Measurements from ENCODE around the gene DNAJC30. TPM values are rescaled to one million over a fixed set of nuclear protein-coding genes. Genes with fewer than 3 reads are reported as not detected.

Gene DNAJC30
- total and polyA plus RNA-seq, 2 of the 8 experiments (the other 6 are each of a cell fraction or from before 2014, with no cell fraction given): 6.1 to 6.3 TPM

GRCh38 chr7:73645643-73646174 is 37.5 kb downstream of the DNAJC30 start:
- Histone ChIP-seq H3K18ac (ENCODE audit: extremely low read depth, low read length) (no peak overlapping the region), H3K56ac (replicated peaks; ENCODE audit: insufficient read length, low read depth, low read length) (no peak overlapping the region), H3K4me2 (ENCODE audit: insufficient read depth in 1 of 2, low read depth in 2 of 2, low read length in 2 of 2) (no peak overlapping the region), H4K91ac (replicated peaks; ENCODE audit: insufficient read length, low read length) (no peak overlapping the region), H3K14ac (ENCODE audit: insufficient read length) (no peak overlapping the region), H4K8ac (ENCODE audit: extremely low read depth, insufficient read depth, low read length) (no peak overlapping the region; the same call in 1 of the 2 replicates), H3K79me1 (ENCODE audit: low read depth, low read length) (no peaks in the 10 kb centered on the region), H3K79me2 (ENCODE audit: control insufficient read depth in 1 of 2, insufficient read depth in 2 of 2, low read length in 2 of 2) (no peaks in the 10 kb centered on the region), H2BK20ac (ENCODE audit: low read length) (no peak overlapping the region), H3K4ac (replicated peaks; ENCODE audit: insufficient read length, low read depth, low read length) (no peak overlapping the region), H3K4me3 (ENCODE audit: extremely low read depth in 1 of 4, insufficient read depth in 2 of 4, low read depth in 3 of 4, low read length in 4 of 4) (no peak overlapping the region), H3K27me3 (replicated peaks in 1 of 4; ENCODE audit: control insufficient read depth in 3 of 4, extremely low read depth in 1 of 4, insufficient read depth in 3 of 4, low read length in 3 of 4) (peaks cover 0 to 30% (median 25%) of the 10 kb centered on the region in 4 experiments; a peak in 6 of 7 replicates), H4K20me1 (replicated peaks in 1 of 2; ENCODE audit: control insufficient read depth in 1 of 2, insufficient read depth in 2 of 2, low read length in 2 of 2) (no peaks in the 10 kb centered on the region), H3K36me3 (ENCODE audit: control insufficient read depth in 2 of 4, insufficient read depth in 4 of 4, low read length in 3 of 4) (no peaks in the 10 kb centered on the region), H3K27ac (ENCODE audit: low read depth, low read length) (no peak overlapping the region), H2BK120ac (replicated peaks; ENCODE audit: low read depth, low read length) (no peak overlapping the region), H3K9me3 (ENCODE audit: insufficient read depth in 2 of 2, low read depth in 1 of 2, low read length in 1 of 2) (no peaks in the 10 kb centered on the region; a peak in 1 of 4 replicates), H3K23ac (ENCODE audit: insufficient read length) (no peak overlapping the region), H2AK5ac (ENCODE audit: low read depth, low read length) (no peak overlapping the region), H2AFZ (ENCODE audit: low read length) (no peak overlapping the region), H2BK12ac (ENCODE audit: low read depth, low read length) (no peak overlapping the region), H3K9ac (replicated peaks in 1 of 4; ENCODE audit: extremely low read depth in 1 of 4, low read depth in 3 of 4, low read length in 3 of 4) (no peak overlapping the region), H3K23me2 (ENCODE audit: low read depth, low read length) (peaks cover 8% of the 10 kb centered on the region; the same call in 1 of the 2 replicates), H4K5ac (ENCODE audit: insufficient read length, low read depth, low read length) (no peak overlapping the region), H2BK15ac (ENCODE audit: low read length) (0 out of 2 replicates have a peak overlapping the region, but pooled peaks have one; percentile 29), H2BK5ac (ENCODE audit: low read depth, low read length) (no peak overlapping the region), H3K4me1 (replicated peaks in 1 of 4; ENCODE audit: control insufficient read depth in 3 of 4, insufficient read depth in 4 of 4, low read length in 3 of 4) (peaks cover 0 to 14% (median 7%) of the 10 kb centered on the region in 4 experiments; a peak in 6 of 7 replicates)
- FAIRE-seq (no peak), DNase-seq (ENCODE audit: low read depth in 1 of 2, low spot score in 2 of 2) (no peak)
- WGBS, 2 experiments (ENCODE audit: extremely low coverage in 1 of 2, insufficient coverage in 1 of 2, insufficient read length in 1 of 2, insufficient replicate concordance in 2 of 2, low coverage in 1 of 2, low lambda C conversion rate in 2 of 2, missing lambda C conversion rate in 1 of 2): 88% methylated on average over 4 of the region's 4 CpGs; no CpG with 5 or more reads in 1 of the 2 experiments
- ChIA-PET POLR2A (ENCODE audit: partially characterized antibody) (interaction anchor here (0.5 to 1.7 kb wide), 5 partner anchors 19 to 84 kb away, joined by 3 to 5 read pairs (median 4); no protein-coding TSS in a partner anchor), CTCF (ENCODE audit: partially characterized antibody) (interaction anchor here (1.2 to 8.4 kb wide), 6 partner anchors 17 to 61 kb away, joined by 3 to 86 read pairs (median 4); no protein-coding TSS in a partner anchor)
- TF ChIP-seq YY1 (IDR thresholded peaks at IDR 0.05; ENCODE audit: low read depth, low read length): no peak
- TF ChIP-seq CHD2 (IDR thresholded peaks at IDR 0.05; ENCODE audit: low read length): no peak
- TF ChIP-seq KDM1A (IDR thresholded peaks at IDR 0.05; ENCODE audit: borderline replicate concordance, low read length): peak; percentile 75; the same call in 1 of the 2 replicates
- TF ChIP-seq KDM4A (IDR thresholded peaks at IDR 0.05; ENCODE audit: low read depth, low read length, severe bottlenecking): no peak
- no peak for TF ChIP-seq NANOG (IDR thresholded peaks at IDR 0.05; ENCODE audit: insufficient read depth, low read depth, low read length, poor library complexity, severe bottlenecking)
